ENCODE results near the gene WRAP73.

The WRAP73 gene

GRCh38 chr1:3649342-3650247, at the start of gene WRAP73:
Gene WRAP73 (minus strand): TSS chr1:3650103. CDS start chr1:3649999, 104 bp downstream.
- peak; percentile 92 for DNase-seq (ENCODE audit: low read depth)
- no peak for TF ChIP-seq CTCF (IDR thresholded peaks at IDR 0.05; ENCODE audit: low read length, missing control alignments)
- peak within 1 kb of the TSS; percentile 82 for H3K4me3 ChIP-seq (replicated peaks; ENCODE audit: low read depth, low read length)

- H3K4me3 ChIP-seq (replicated peaks; ENCODE audit: low read depth, low read length), result no peak overlapping the region
- no peak for TF ChIP-seq CTCF (IDR thresholded peaks at IDR 0.05; ENCODE audit: low read length, missing control alignments)
- no peak for DNase-seq (ENCODE audit: low read depth)
These were observed 49.7 kb upstream of the WRAP73 start for GRCh38 chr1:3699596-3699995.

- no peak overlapping the region for H3K4me3 ChIP-seq (replicated peaks; ENCODE audit: low read depth, low read length)
- DNase-seq (ENCODE audit: low read depth), result no peak
- TF ChIP-seq CTCF (IDR thresholded peaks at IDR 0.05; ENCODE audit: low read length, missing control alignments), result no peak
These were observed 48.9 kb upstream of the WRAP73 start for GRCh38 chr1:3698660-3699408.

GRCh38 chr1:3697810-3698209, 47.9 kb upstream of the WRAP73 start:
- DNase-seq (ENCODE audit: low read depth), result no peak
- no peak overlapping the region for H3K4me3 ChIP-seq (replicated peaks; ENCODE audit: low read depth, low read length)
- TF ChIP-seq CTCF (IDR thresholded peaks at IDR 0.05; ENCODE audit: low read length, missing control alignments), result no peak

GRCh38 chr1:3697104-3697503, 47.2 kb upstream of the WRAP73 start:
- no peak for DNase-seq (ENCODE audit: low read depth)

GRCh38 chr1:3696689-3697088, 46.8 kb upstream of the WRAP73 start:
- no peak for TF ChIP-seq CTCF (IDR thresholded peaks at IDR 0.05; ENCODE audit: low read length, missing control alignments)
- no peak for DNase-seq (ENCODE audit: low read depth)

More at GRCh38 chr1:3697104-3697503, 47.2 kb upstream of the WRAP73 start:
- TF ChIP-seq CTCF (IDR thresholded peaks at IDR 0.05; ENCODE audit: low read length, missing control alignments), result no peak
- H3K4me3 ChIP-seq (replicated peaks; ENCODE audit: low read depth, low read length), result no peak overlapping the region

More at GRCh38 chr1:3696689-3697088, 46.8 kb upstream of the WRAP73 start:
- H3K4me3 ChIP-seq (replicated peaks; ENCODE audit: low read depth, low read length), result no peak overlapping the region
